DND-41 (cell line): ENCODE results near the gene PRAMEF12.

Experiments used
- ATAC-seq: fragments of 200-7000 bp; cut with Tn5 transposase; 3 replicates; pipeline ENCODE4 v1.9.1; 2021; ENCODE audit warnings: low read depth; ENCODE audit not compliant: insufficient read depth
- DNase-seq: peaks from one replicate; pipeline ENCODE4 v3.0.0-alpha.2; 2020
- H2AFZ ChIP-seq: 2 replicates; pipeline ENCODE4 v1.6.0; 2012; ENCODE audit warnings: low read depth, low read length
- H3K27ac ChIP-seq: 2 replicates; pipeline ENCODE4 v1.5.1; 2012; ENCODE audit warnings: low read length, inconsistent platforms
- H3K27me3 ChIP-seq: fragments of 200-600 bp; sonication (generic); 2 replicates; pipeline ENCODE4 v1.6.0; 2012; ENCODE audit warnings: low read length, mild to moderate bottlenecking, inconsistent platforms; ENCODE audit not compliant: insufficient read depth, poor library complexity
- H3K36me3 ChIP-seq: 2 replicates; pipeline ENCODE4 v1.5.1; 2012; ENCODE audit warnings: low read length, inconsistent platforms; ENCODE audit not compliant: insufficient read depth
- H3K4me1 ChIP-seq: 2 replicates; pipeline ENCODE4 v1.5.1; 2012; ENCODE audit warnings: mild to moderate bottlenecking, low read length; ENCODE audit not compliant: insufficient read depth
- H3K4me2 ChIP-seq: 2 replicates; pipeline ENCODE4 v1.6.0; 2012; ENCODE audit warnings: mild to moderate bottlenecking, moderate library complexity, low read length, inconsistent platforms; ENCODE audit not compliant: insufficient read depth
- H3K4me3 ChIP-seq, 2 experiments: fragments of 200-600 bp in 1 of 2; shearing (Covaris generic) in 1 of 2; 2 replicates each; pipeline ENCODE4 v1.5.1; 2012 to 2016; ENCODE audit warnings: inconsistent platforms in 2 of 2, low read length in 2 of 2, mild to moderate bottlenecking in 2 of 2, low read depth in 1 of 2, moderate library complexity in 1 of 2
- H3K79me2 ChIP-seq: 2 replicates; pipeline ENCODE4 v1.6.0; 2012; ENCODE audit warnings: low read length, inconsistent platforms; ENCODE audit not compliant: insufficient read depth
- H3K9ac ChIP-seq: 2 replicates; pipeline ENCODE4 v1.6.0; 2012; ENCODE audit warnings: low read depth, mild to moderate bottlenecking, inconsistent platforms, low read length, moderate library complexity
- H3K9me3 ChIP-seq: 2 replicates; pipeline ENCODE4 v1.5.1; 2012; ENCODE audit warnings: low read length, moderate library complexity, mild to moderate bottlenecking, inconsistent platforms; ENCODE audit not compliant: insufficient read depth, severe bottlenecking
- H4K20me1 ChIP-seq: 2 replicates; pipeline ENCODE4 v1.6.0; 2012; ENCODE audit warnings: low read length; ENCODE audit not compliant: insufficient read depth
- CTCF ChIP-seq: IDR thresholded peaks from 2 replicates; pipeline ENCODE4 v1.5.1; 2012; ENCODE audit warnings: borderline replicate concordance, low read length, moderate library complexity, mild to moderate bottlenecking; ENCODE audit not compliant: poor library complexity, severe bottlenecking; ENCODE audit errors: extremely low read depth
- EZH2 ChIP-seq: IDR thresholded peaks from 3 replicates; pipeline ENCODE4 v1.6.1; 2012; ENCODE audit warnings: borderline replicate concordance, low read depth, mild to moderate bottlenecking, moderate library complexity, low read length, inconsistent platforms; ENCODE audit not compliant: severe bottlenecking

PRAMEF12 gene

GRCh38 chr1:12734651-12735050 is 38.9 kb upstream of the PRAMEF12 start:
- peaks cover 4% of the 10 kb centered on the region for H3K9me3 ChIP-seq
- no peaks in the 10 kb centered on the region for H3K36me3 ChIP-seq
- H3K9ac ChIP-seq: no peak overlapping the region
- H3K4me2 ChIP-seq: no peak overlapping the region
- no peaks in the 10 kb centered on the region for H3K4me1 ChIP-seq
- H3K79me2 ChIP-seq: no peaks in the 10 kb centered on the region
- H3K4me3 ChIP-seq: no peak overlapping the region
- no peak for DNase-seq
- ATAC-seq: no peak
- H4K20me1 ChIP-seq: no peaks in the 10 kb centered on the region
- no peak overlapping the region for H3K27ac ChIP-seq
- H3K27me3 ChIP-seq: peaks cover 3% of the 10 kb centered on the region
- TF ChIP-seq EZH2 (no peak), CTCF (no peak)
- no peak overlapping the region for H2AFZ ChIP-seq

GRCh38 chr1:12738934-12739333 is 34.6 kb upstream of the PRAMEF12 start:
- H3K27me3 ChIP-seq: peaks cover 3% of the 10 kb centered on the region
- no peak overlapping the region for H2AFZ ChIP-seq
- no peak overlapping the region for H3K4me3 ChIP-seq
- no peaks in the 10 kb centered on the region for H4K20me1 ChIP-seq
- ATAC-seq (no peak), DNase-seq (no peak)
- no peak overlapping the region for H3K27ac ChIP-seq
- no peaks in the 10 kb centered on the region for H3K4me1 ChIP-seq
- H3K79me2 ChIP-seq: no peaks in the 10 kb centered on the region
- no peaks in the 10 kb centered on the region for H3K9me3 ChIP-seq
- no peaks in the 10 kb centered on the region for H3K36me3 ChIP-seq
- no peak overlapping the region for H3K9ac ChIP-seq
- no peak for TF ChIP-seq CTCF
- no peak for TF ChIP-seq EZH2
- no peak overlapping the region for H3K4me2 ChIP-seq

- no peak overlapping the region for H2AFZ ChIP-seq
- no peak overlapping the region for H3K27ac ChIP-seq
- no peaks in the 10 kb centered on the region for H3K79me2 ChIP-seq
- H4K20me1 ChIP-seq: no peaks in the 10 kb centered on the region
- ATAC-seq (no peak), DNase-seq (no peak)
- H3K4me1 ChIP-seq: no peaks in the 10 kb centered on the region
- H3K36me3 ChIP-seq: no peaks in the 10 kb centered on the region
- no peak overlapping the region for H3K4me3 ChIP-seq
- no peaks in the 10 kb centered on the region for H3K9me3 ChIP-seq
- H3K9ac ChIP-seq: no peak overlapping the region
- peaks cover 3% of the 10 kb centered on the region for H3K27me3 ChIP-seq
- no peak for TF ChIP-seq CTCF
- no peak for TF ChIP-seq EZH2
- H3K4me2 ChIP-seq: no peak overlapping the region
These were observed 33.9 kb upstream of the PRAMEF12 start for GRCh38 chr1:12739613-12740012.

GRCh38 chr1:12741946-12742345 is 31.6 kb upstream of the PRAMEF12 start:
- TF ChIP-seq CTCF (no peak), EZH2 (no peak)
- Histone ChIP-seq H3K36me3 (no peaks in the 10 kb centered on the region), H3K9ac (no peak overlapping the region)

More at GRCh38 chr1:12741946-12742345, 31.6 kb upstream of the PRAMEF12 start:
- no peaks in the 10 kb centered on the region for H3K79me2 ChIP-seq
- H3K4me2 ChIP-seq: no peak overlapping the region
- no peak overlapping the region for H2AFZ ChIP-seq
- no peak overlapping the region for H3K27ac ChIP-seq
- H4K20me1 ChIP-seq: no peaks in the 10 kb centered on the region
- no peaks in the 10 kb centered on the region for H3K9me3 ChIP-seq
- H3K4me3 ChIP-seq: no peak overlapping the region
- peaks cover 9% of the 10 kb centered on the region for H3K27me3 ChIP-seq
- peaks cover 7% of the 10 kb centered on the region; the same call in 1 of the 2 replicates for H3K4me1 ChIP-seq
- DNase-seq (no peak), ATAC-seq (no peak)
